ENCODE results near the gene PLGLB1. TPM values are rescaled to one million over a fixed set of nuclear protein-coding genes. Genes with fewer than 3 reads are reported as not detected.
"Not testable (repeated sequence)": the region's sequence is repeated elsewhere in the genome, so short reads cannot be mapped to it uniquely, and the experiment has no call there.

Gene PLGLB1
- total RNA-seq (2021), result 0.44 to 0.55 TPM (median 0.52 TPM) in 3 replicates
- Bru-seq, nascent RNA, result percentile 35 among the genes with signal in this experiment
- long read RNA-seq, experiment 1, result 0 reads
- long read RNA-seq, experiment 2, result 0 reads
- long read RNA-seq, experiment 3, result 0 reads

DNA sequence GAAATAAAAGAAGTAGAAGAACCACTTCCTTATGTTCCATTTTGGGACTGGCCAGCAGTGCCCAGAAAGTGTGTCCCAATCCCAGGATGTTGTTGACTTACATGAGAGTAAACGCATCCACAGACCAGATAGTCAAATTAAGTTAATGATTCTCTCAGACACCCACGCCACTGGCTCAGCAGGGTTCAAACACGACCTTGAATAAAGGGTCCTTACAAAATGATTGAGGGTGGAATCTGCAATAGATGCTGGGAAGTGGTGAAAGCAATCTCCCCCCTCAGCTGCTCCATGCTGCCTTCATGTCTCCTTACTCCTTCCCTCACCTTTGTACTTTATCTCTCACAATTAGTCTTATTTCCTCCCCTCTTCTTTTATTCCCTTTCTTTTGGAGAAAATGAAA, at the start of gene PLGLB1:
TSS of gene PLGLB1 (minus strand) at position 101 of the 400 bp plus-strand sequence. CDS start at position 40, 61 bp downstream.
- H3K4me1 Mint-ChIP-seq; H3K9me3 Mint-ChIP-seq; ATAC-seq; CTCF ChIA-PET; DNase-seq (ENCODE audit: low spot score); H3K27ac Mint-ChIP-seq; H3K36me3 Mint-ChIP-seq; H3K4me3 Mint-ChIP-seq; POLR2A ChIA-PET; H3K27me3 Mint-ChIP-seq (ENCODE audit: low read depth): not testable (repeated sequence)

- DNase-seq (ENCODE audit: low spot score); H3K27me3 Mint-ChIP-seq (ENCODE audit: low read depth); POLR2A ChIA-PET; H3K36me3 Mint-ChIP-seq; H3K4me1 Mint-ChIP-seq; H3K27ac Mint-ChIP-seq; H3K4me3 Mint-ChIP-seq; H3K9me3 Mint-ChIP-seq; CTCF ChIA-PET; ATAC-seq: not testable (repeated sequence)
These were observed 42.7 kb upstream of the PLGLB1 start for GRCh38 chr2:87064305-87064704.

DNA sequence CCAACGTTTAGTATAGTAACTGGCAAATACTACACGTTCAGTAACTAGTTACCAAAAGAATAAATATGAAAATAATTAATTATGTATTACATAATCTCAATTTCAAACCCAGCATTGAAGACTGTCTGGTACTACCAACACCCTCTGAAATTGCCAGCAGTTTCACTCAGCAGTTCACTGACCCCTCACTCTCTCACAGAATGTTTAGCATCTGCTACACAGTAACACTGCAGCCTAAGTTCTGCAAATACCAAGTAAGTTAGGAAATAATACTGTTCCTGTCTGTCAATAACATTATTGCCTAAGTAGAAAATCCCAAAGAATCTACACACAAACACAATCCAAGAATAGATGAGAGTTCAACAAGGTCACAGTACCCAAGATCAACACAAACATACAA, 41.8 kb upstream of the PLGLB1 start:
- H3K27me3 Mint-ChIP-seq (ENCODE audit: low read depth); H3K9me3 Mint-ChIP-seq; DNase-seq (ENCODE audit: low spot score); POLR2A ChIA-PET; H3K4me3 Mint-ChIP-seq; H3K27ac Mint-ChIP-seq; ATAC-seq; CTCF ChIA-PET; H3K4me1 Mint-ChIP-seq; H3K36me3 Mint-ChIP-seq: not testable (repeated sequence)

DNA sequence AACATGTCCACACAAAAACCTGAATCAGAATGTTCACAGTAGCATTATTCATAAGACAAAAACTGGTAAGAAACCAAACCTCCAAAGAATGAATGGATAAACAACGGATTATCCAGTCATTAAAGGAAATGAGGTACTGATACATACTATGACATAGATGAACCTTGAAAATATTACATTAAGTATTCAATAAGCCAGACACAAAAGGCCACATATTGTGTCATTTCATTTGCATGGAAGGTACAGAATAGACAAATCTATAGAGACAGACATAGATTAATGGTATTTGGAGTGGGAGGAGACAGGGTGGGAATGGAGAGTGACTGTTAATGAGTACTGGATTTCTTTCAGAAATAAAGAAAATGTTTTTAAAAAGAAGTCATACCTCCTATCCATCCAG, 39.9 kb upstream of the PLGLB1 start:
- CTCF ChIA-PET; H3K9me3 Mint-ChIP-seq; ATAC-seq; POLR2A ChIA-PET; H3K27ac Mint-ChIP-seq; H3K4me3 Mint-ChIP-seq; H3K27me3 Mint-ChIP-seq (ENCODE audit: low read depth); H3K4me1 Mint-ChIP-seq; H3K36me3 Mint-ChIP-seq; DNase-seq (ENCODE audit: low spot score): not testable (repeated sequence)

GRCh38 chr2:87057606-87058005, 36.0 kb upstream of the PLGLB1 start:
- H3K27ac Mint-ChIP-seq; H3K4me3 Mint-ChIP-seq; H3K4me1 Mint-ChIP-seq; CTCF ChIA-PET; H3K9me3 Mint-ChIP-seq; ATAC-seq; DNase-seq (ENCODE audit: low spot score); POLR2A ChIA-PET; H3K36me3 Mint-ChIP-seq; H3K27me3 Mint-ChIP-seq (ENCODE audit: low read depth): not testable (repeated sequence)

GRCh38 chr2:87056843-87057242, 35.2 kb upstream of the PLGLB1 start:
- H3K36me3 Mint-ChIP-seq; POLR2A ChIA-PET; H3K4me1 Mint-ChIP-seq; H3K4me3 Mint-ChIP-seq; CTCF ChIA-PET; H3K9me3 Mint-ChIP-seq; DNase-seq (ENCODE audit: low spot score); ATAC-seq; H3K27me3 Mint-ChIP-seq (ENCODE audit: low read depth); H3K27ac Mint-ChIP-seq: not testable (repeated sequence)

- POLR2A ChIA-PET, H3K4me3 Mint-ChIP-seq: not testable (repeated sequence)
- ATAC-seq, result peak; percentile 28; the same call in 1 of the 2 replicates
These were observed 34.8 kb upstream of the PLGLB1 start for GRCh38 chr2:87056435-87056834.

GRCh38 chr2:87054375-87054774, 32.7 kb upstream of the PLGLB1 start:
- H3K4me3 Mint-ChIP-seq; POLR2A ChIA-PET; H3K4me1 Mint-ChIP-seq; H3K27ac Mint-ChIP-seq; H3K27me3 Mint-ChIP-seq (ENCODE audit: low read depth); H3K9me3 Mint-ChIP-seq; H3K36me3 Mint-ChIP-seq; ATAC-seq; CTCF ChIA-PET; DNase-seq (ENCODE audit: low spot score): not testable (repeated sequence)

More at GRCh38 chr2:87056435-87056834, 34.8 kb upstream of the PLGLB1 start:
- H3K4me1 Mint-ChIP-seq; CTCF ChIA-PET; DNase-seq (ENCODE audit: low spot score); H3K9me3 Mint-ChIP-seq; H3K36me3 Mint-ChIP-seq; H3K27me3 Mint-ChIP-seq (ENCODE audit: low read depth); H3K27ac Mint-ChIP-seq: not testable (repeated sequence)

DNA sequence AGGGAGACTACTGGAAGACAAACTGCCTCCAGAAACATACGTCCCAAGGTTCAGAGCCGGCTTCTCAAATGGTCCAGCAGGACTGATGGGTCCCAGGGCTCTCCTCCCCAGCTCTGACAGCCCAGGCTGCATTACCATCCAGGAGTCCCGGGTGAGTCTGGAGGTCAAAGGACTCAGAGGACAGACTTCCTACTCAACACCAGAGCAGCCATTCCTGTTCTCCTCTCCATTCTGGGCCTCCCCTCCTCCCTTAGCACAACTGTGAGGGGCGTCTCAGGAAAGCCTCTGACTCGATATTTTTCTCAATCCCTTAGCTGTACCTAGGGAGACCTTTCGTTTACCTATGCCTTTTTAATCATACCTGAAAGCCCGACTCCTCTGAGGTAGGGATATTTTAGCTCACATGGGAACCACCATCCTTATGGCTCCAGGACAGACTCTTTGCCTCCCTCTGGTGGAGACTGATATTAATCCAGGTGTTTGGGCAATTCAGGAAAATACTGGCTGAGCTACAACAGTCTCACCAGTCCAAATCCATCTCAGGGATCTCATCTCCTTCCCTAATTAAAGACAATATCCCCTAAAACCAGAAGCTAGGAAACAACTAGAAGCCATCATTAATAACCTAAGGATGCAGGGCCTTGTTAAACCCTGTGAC, 19.8 kb upstream of the PLGLB1 start:
- CTCF ChIA-PET; H3K36me3 Mint-ChIP-seq; POLR2A ChIA-PET; H3K27me3 Mint-ChIP-seq (ENCODE audit: low read depth); H3K4me3 Mint-ChIP-seq; H3K27ac Mint-ChIP-seq; H3K9me3 Mint-ChIP-seq; H3K4me1 Mint-ChIP-seq: not testable (repeated sequence)
- DNase-seq (ENCODE audit: low spot score) (peak; percentile 36), ATAC-seq (peak; percentile 92)

DNA sequence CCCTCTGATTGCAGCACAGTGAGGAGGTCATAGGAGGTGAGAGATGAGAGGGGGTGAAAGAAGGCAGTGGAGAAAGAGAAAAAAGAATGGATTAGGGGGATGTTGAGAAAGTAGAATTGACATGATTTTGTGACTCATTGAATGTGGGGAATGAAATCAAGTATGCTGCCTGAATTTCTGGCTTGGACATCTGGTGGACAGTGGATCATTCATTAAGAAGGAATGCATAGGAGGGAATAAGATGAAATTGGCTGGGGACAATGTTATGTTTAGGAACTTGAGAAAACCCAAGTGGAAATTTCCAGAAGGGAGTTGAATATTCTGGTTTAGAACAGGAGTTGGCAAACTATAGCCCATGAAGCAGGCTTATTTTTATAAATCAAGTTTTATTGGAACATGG, 7.0 kb upstream of the PLGLB1 start:
- H3K27me3 Mint-ChIP-seq (ENCODE audit: low read depth); ATAC-seq; CTCF ChIA-PET; DNase-seq (ENCODE audit: low spot score); H3K27ac Mint-ChIP-seq; H3K9me3 Mint-ChIP-seq; POLR2A ChIA-PET; H3K4me3 Mint-ChIP-seq; H3K36me3 Mint-ChIP-seq; H3K4me1 Mint-ChIP-seq: not testable (repeated sequence)

GRCh38 chr2:87026816-87027215, 5.2 kb upstream of the PLGLB1 start:
- POLR2A ChIA-PET; H3K36me3 Mint-ChIP-seq; H3K27ac Mint-ChIP-seq; H3K4me3 Mint-ChIP-seq; ATAC-seq; H3K27me3 Mint-ChIP-seq (ENCODE audit: low read depth); H3K9me3 Mint-ChIP-seq; CTCF ChIA-PET; H3K4me1 Mint-ChIP-seq; DNase-seq (ENCODE audit: low spot score): not testable (repeated sequence)

DNA sequence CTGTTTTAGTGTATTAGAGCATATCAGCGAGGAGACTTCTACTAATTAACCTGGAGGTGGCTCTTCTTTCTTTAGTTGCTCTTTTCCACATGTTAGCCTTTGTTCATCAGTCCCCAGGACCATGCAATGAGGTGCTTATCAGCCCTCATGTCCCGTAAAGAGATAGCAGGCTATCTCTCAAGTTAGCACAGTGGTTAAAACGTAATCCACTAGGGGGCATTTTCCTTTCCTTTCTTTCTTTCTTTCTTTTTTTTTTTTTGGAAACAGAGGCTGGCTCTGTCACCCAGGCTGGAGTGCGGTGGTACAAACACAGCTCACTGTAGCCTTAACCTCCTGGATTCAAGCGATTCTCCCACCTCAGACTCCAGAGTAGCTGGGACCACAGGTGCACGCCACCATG, 4.3 kb upstream of the PLGLB1 start:
- H3K4me1 Mint-ChIP-seq; H3K27ac Mint-ChIP-seq; POLR2A ChIA-PET; H3K9me3 Mint-ChIP-seq; H3K4me3 Mint-ChIP-seq; CTCF ChIA-PET; DNase-seq (ENCODE audit: low spot score); H3K36me3 Mint-ChIP-seq; H3K27me3 Mint-ChIP-seq (ENCODE audit: low read depth): not testable (repeated sequence)
- peak; percentile 88 for ATAC-seq

GRCh38 chr2:87023988-87024615, 2.5 kb upstream of the PLGLB1 start:
- CTCF ChIA-PET; ATAC-seq; H3K27me3 Mint-ChIP-seq (ENCODE audit: low read depth); H3K27ac Mint-ChIP-seq; H3K4me3 Mint-ChIP-seq; H3K4me1 Mint-ChIP-seq; H3K9me3 Mint-ChIP-seq; H3K36me3 Mint-ChIP-seq; POLR2A ChIA-PET; DNase-seq (ENCODE audit: low spot score): not testable (repeated sequence)
